GM23338 (cell line): Measurements from ENCODE around the gene EN2. TPM values are rescaled to one million over a fixed set of nuclear protein-coding genes. Genes with fewer than 3 reads are reported as not detected.

ENCODE experiments used
- ATAC-seq: fragments of 200-7000 bp; cut with Tn5 transposase; 3 replicates; pipeline ENCODE4 v1.9.1; 2020
- DNase-seq: peaks from one replicate; pipeline ENCODE4 v3.0.0-alpha.2; 2015; ENCODE audit warnings: low spot score
- H2AFZ ChIP-seq: fragments of 200-600 bp; sonication (generic); 2 replicates; pipeline ENCODE4 v1.8.0; 2016; ENCODE audit warnings: antibody characterized with exemption, mild to moderate bottlenecking, moderate library complexity
- H3F3A ChIP-seq: fragments of 200-600 bp; sonication (generic); replicated peaks from 2 replicates; pipeline ENCODE4 v1.8.0; 2017; ENCODE audit warnings: antibody characterized with exemption, mixed run types, low read depth
- H3K27ac ChIP-seq: fragments of 200-600 bp; sonication (generic); 2 replicates; pipeline ENCODE4 v1.6.1; 2016; ENCODE audit warnings: low read depth
- H3K27me3 ChIP-seq: fragments of 200-600 bp; sonication (generic); 2 replicates; pipeline ENCODE4 v1.8.0; 2016; ENCODE audit warnings: mild to moderate bottlenecking, mixed run types, moderate library complexity; ENCODE audit not compliant: insufficient read depth
- H3K36me3 ChIP-seq: fragments of 200-600 bp; sonication (generic); 2 replicates; pipeline ENCODE4 v1.8.0; 2016; ENCODE audit warnings: mild to moderate bottlenecking; ENCODE audit not compliant: insufficient read depth
- H3K4me1 ChIP-seq: fragments of 200-600 bp; sonication (generic); 2 replicates; pipeline ENCODE4 v1.8.0; 2016; ENCODE audit warnings: mild to moderate bottlenecking, moderate library complexity; ENCODE audit not compliant: insufficient read depth
- H3K4me2 ChIP-seq: fragments of 200-600 bp; sonication (generic); 2 replicates; pipeline ENCODE4 v1.7.1; 2017; ENCODE audit warnings: mixed run types
- H3K4me3 ChIP-seq: fragments of 200-600 bp; sonication (generic); 2 replicates; pipeline ENCODE4 v1.6.1; 2016; ENCODE audit warnings: mixed run types
- H3K79me2 ChIP-seq: fragments of 200-600 bp; sonication (generic); replicated peaks from 2 replicates; pipeline ENCODE4 v1.8.0; 2017; ENCODE audit warnings: mild to moderate bottlenecking; ENCODE audit not compliant: insufficient read depth
- H3K9me2 ChIP-seq: fragments of 200-600 bp; sonication (generic); 2 replicates; pipeline ENCODE4 v1.8.0; 2017; ENCODE audit not compliant: insufficient read depth
- H4K20me1 ChIP-seq: fragments of 200-600 bp; sonication (generic); replicated peaks from 2 replicates; pipeline ENCODE4 v1.8.0; 2017; ENCODE audit warnings: mild to moderate bottlenecking; ENCODE audit not compliant: insufficient read depth
- H3K27ac Mint-ChIP-seq: 2 replicates; pipeline ENCODE4 v1.8.0; 2020; ENCODE audit warnings: inconsistent platforms, mild to moderate bottlenecking, moderate library complexity, mixed read lengths
- H3K27me3 Mint-ChIP-seq: 3 replicates; pipeline ENCODE4 v1.8.0; 2022; ENCODE audit warnings: low read depth, mild to moderate bottlenecking, moderate library complexity, mixed read lengths, inconsistent platforms; ENCODE audit not compliant: insufficient read depth, poor library complexity
- H3K36me3 Mint-ChIP-seq: 3 replicates; pipeline ENCODE4 v1.8.0; 2021; ENCODE audit warnings: low read depth, mild to moderate bottlenecking, inconsistent platforms, moderate library complexity, mixed read lengths
- H3K4me1 Mint-ChIP-seq: 3 replicates; pipeline ENCODE4 v1.8.0; 2020; ENCODE audit warnings: mild to moderate bottlenecking, inconsistent platforms, mixed read lengths
- H3K4me3 Mint-ChIP-seq: 3 replicates; pipeline ENCODE4 v1.8.0; 2021; ENCODE audit warnings: moderate library complexity, mild to moderate bottlenecking, inconsistent platforms, mixed read lengths
- H3K9me3 Mint-ChIP-seq: 3 replicates; pipeline ENCODE4 v1.8.0; 2020; ENCODE audit warnings: moderate library complexity, mild to moderate bottlenecking, inconsistent platforms, mixed read lengths
- CREB1 ChIP-seq: fragments of 250-450 bp; sonication (Bioruptor Pico); IDR thresholded peaks from 2 replicates; pipeline ENCODE4 v1.5.0; 2020; ENCODE audit warnings: low read depth, mild to moderate bottlenecking, moderate library complexity
- ETS1 ChIP-seq: IDR thresholded peaks from 2 replicates; pipeline ENCODE4 v1.6.1; 2016; ENCODE audit warnings: antibody characterized with exemption
- EZH2phosphoT487 ChIP-seq: fragments of 200-600 bp; sonication (generic); IDR thresholded peaks from one replicate; pipeline ENCODE4 v1.8.1; 2018; ENCODE audit warnings: antibody characterized with exemption; ENCODE audit not compliant: unreplicated experiment
- JUNB ChIP-seq: IDR thresholded peaks from one replicate; pipeline ENCODE4 v1.6.1; 2016; ENCODE audit warnings: antibody characterized with exemption; ENCODE audit not compliant: unreplicated experiment
- NANOG ChIP-seq: IDR thresholded peaks from 2 replicates; pipeline ENCODE4 v1.6.1; 2016; ENCODE audit warnings: antibody characterized with exemption, borderline replicate concordance
- POLR2AphosphoS5 ChIP-seq: IDR thresholded peaks from 2 replicates; pipeline ENCODE4 v1.6.1; 2016; ENCODE audit warnings: antibody characterized with exemption, low read depth
- REST ChIP-seq: IDR thresholded peaks from one replicate; pipeline ENCODE4 v1.6.1; 2018; ENCODE audit warnings: antibody characterized with exemption; ENCODE audit not compliant: unreplicated experiment
- ZNF114 ChIP-seq: fragments of 250-450 bp; sonication (Bioruptor Pico); IDR thresholded peaks from 2 replicates; pipeline ENCODE4 v1.5.0; 2020; ENCODE audit warnings: mild to moderate bottlenecking, moderate library complexity
- ZNF331 ChIP-seq: fragments of 250-450 bp; sonication (Bioruptor Pico); IDR thresholded peaks from 2 replicates; pipeline ENCODE4 v1.5.0; 2020; ENCODE audit warnings: low read depth, mild to moderate bottlenecking, moderate library complexity
- polyA plus RNA-seq: library from polyadenylated mRNA; unstranded; fragments of >200 nt; fragmentation: Nextera tagmentation; extraction: Ambion mirVana; gene quantifications from 2 replicates; pipeline ENCODE4 v1.2.1, GENCODE V29; 2016
- total RNA-seq: library from RNA; depleted of rRNA; stranded (reverse); fragments of >200 nt; shearing (Covaris generic); gene quantifications from 2 replicates; pipeline ENCODE4 v1.2.3, GENCODE V29; 2014
- TF ChIP-seq, protein P1 (sequence below), 2 experiments: fragments of 200-600 bp in 1 of 2; sonication (generic) in 1 of 2; conservative IDR thresholded peaks; 2 replicates each; pipeline versions ENCODE4 v1.5.1 to v1.6.1; 2016 to 2017; ENCODE audit warnings: antibody characterized with exemption in 2 of 2, low read depth in 2 of 2, mild to moderate bottlenecking in 2 of 2, moderate library complexity in 1 of 2

Gene EN2
- total and polyA plus RNA-seq, 2 experiments from 2014 or later = not detected

GRCh38 chr7:155412416-155413253 lies 45.3 kb upstream of the EN2 start:
- TF ChIP-seq ZNF114 (CRISPR knock-in tag) = no peak
- TF ChIP-seq, protein P1, sequence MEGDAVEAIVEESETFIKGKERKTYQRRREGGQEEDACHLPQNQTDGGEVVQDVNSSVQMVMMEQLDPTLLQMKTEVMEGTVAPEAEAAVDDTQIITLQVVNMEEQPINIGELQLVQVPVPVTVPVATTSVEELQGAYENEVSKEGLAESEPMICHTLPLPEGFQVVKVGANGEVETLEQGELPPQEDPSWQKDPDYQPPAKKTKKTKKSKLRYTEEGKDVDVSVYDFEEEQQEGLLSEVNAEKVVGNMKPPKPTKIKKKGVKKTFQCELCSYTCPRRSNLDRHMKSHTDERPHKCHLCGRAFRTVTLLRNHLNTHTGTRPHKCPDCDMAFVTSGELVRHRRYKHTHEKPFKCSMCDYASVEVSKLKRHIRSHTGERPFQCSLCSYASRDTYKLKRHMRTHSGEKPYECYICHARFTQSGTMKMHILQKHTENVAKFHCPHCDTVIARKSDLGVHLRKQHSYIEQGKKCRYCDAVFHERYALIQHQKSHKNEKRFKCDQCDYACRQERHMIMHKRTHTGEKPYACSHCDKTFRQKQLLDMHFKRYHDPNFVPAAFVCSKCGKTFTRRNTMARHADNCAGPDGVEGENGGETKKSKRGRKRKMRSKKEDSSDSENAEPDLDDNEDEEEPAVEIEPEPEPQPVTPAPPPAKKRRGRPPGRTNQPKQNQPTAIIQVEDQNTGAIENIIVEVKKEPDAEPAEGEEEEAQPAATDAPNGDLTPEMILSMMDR (conservative IDR thresholded peaks at IDR 0.05; ENCODE audit: low read depth in 2 of 2) = peak; percentile 71 to 83
- Mint-ChIP-seq H3K27me3 (peaks cover 34% of the 10 kb centered on the region), H3K4me1 (peaks cover 17% of the 10 kb centered on the region), H3K27ac (no peak overlapping the region), H3K9me3 (no peaks in the 10 kb centered on the region), H3K36me3 (no peaks in the 10 kb centered on the region; the same call in 2 of the 3 replicates), H3K4me3 (no peak overlapping the region)
- Histone ChIP-seq H3K36me3 (no peaks in the 10 kb centered on the region), H2AFZ (no peak overlapping the region), H3F3A (no peaks in the 10 kb centered on the region), H3K4me2 (no peak overlapping the region), H4K20me1 (no peaks in the 10 kb centered on the region; the same call in 1 of the 2 replicates), H3K79me2 (no peaks in the 10 kb centered on the region), H3K4me3 (no peak overlapping the region), H3K27me3 (no peaks in the 10 kb centered on the region), H3K4me1 (no peaks in the 10 kb centered on the region), H3K27ac (no peak overlapping the region), H3K9me2 (no peaks in the 10 kb centered on the region)
- ATAC-seq = peak; percentile 81
- peak; percentile 89 for DNase-seq

- Histone ChIP-seq H3K4me2 (no peak overlapping the region), H3F3A (no peaks in the 10 kb centered on the region), H4K20me1 (no peaks in the 10 kb centered on the region; the same call in 1 of the 2 replicates), H3K9me2 (no peaks in the 10 kb centered on the region), H3K4me3 (no peak overlapping the region), H3K36me3 (no peaks in the 10 kb centered on the region), H3K79me2 (no peaks in the 10 kb centered on the region), H3K27me3 (no peaks in the 10 kb centered on the region), H2AFZ (no peak overlapping the region), H3K27ac (no peak overlapping the region), H3K4me1 (no peaks in the 10 kb centered on the region)
- DNase-seq (peak; percentile 53), ATAC-seq (no peak)
- no peaks in the 10 kb centered on the region for H3K9me3 Mint-ChIP-seq
- H3K4me1 Mint-ChIP-seq = peaks cover 13% of the 10 kb centered on the region
- no peak overlapping the region for H3K27ac Mint-ChIP-seq
- peaks cover 30% of the 10 kb centered on the region for H3K27me3 Mint-ChIP-seq
- no peaks in the 10 kb centered on the region; the same call in 2 of the 3 replicates for H3K36me3 Mint-ChIP-seq
- no peak overlapping the region for H3K4me3 Mint-ChIP-seq
- TF ChIP-seq ETS1 = no peak
- no peak for TF ChIP-seq JUNB
- TF ChIP-seq CREB1 = no peak
- no peak for TF ChIP-seq NANOG
- TF ChIP-seq, protein P1 (conservative IDR thresholded peaks at IDR 0.05; ENCODE audit: low read depth in 2 of 2) = no peak
- no peak for TF ChIP-seq EZH2phosphoT487
- TF ChIP-seq REST = no peak
- no peak for TF ChIP-seq ZNF114 (CRISPR knock-in tag)
- TF ChIP-seq ZNF331 (CRISPR knock-in tag) = no peak
- no peak for TF ChIP-seq POLR2AphosphoS5
Measured at GRCh38 chr7:155414547-155415492, 43.1 kb upstream of the EN2 start.
